Parathyroid adenoma (tissue), 2 donors: ENCODE results near the gene ENDOV.

Experiments used
- H2AFZ ChIP-seq: fragments of 300-600 bp; sonication (generic); one replicate; pipeline ENCODE4 v1.7.0; 2017; ENCODE audit warnings: antibody characterized with exemption, mild to moderate bottlenecking
- H3K27ac ChIP-seq: fragments of 300-600 bp; sonication (generic); one replicate; pipeline ENCODE4 v1.7.0; 2017
- H3K27me3 ChIP-seq: fragments of 300-600 bp; sonication (generic); one replicate; pipeline ENCODE4 v1.7.0; 2017; ENCODE audit warnings: low read length; ENCODE audit not compliant: control insufficient read depth, insufficient read depth
- H3K36me3 ChIP-seq: fragments of 300-600 bp; sonication (generic); one replicate; pipeline ENCODE4 v1.7.0; 2017; ENCODE audit warnings: low read length; ENCODE audit not compliant: control insufficient read depth, insufficient read depth
- H3K4me1 ChIP-seq: fragments of 300-600 bp; sonication (generic); one replicate; pipeline ENCODE4 v1.7.0; 2017; ENCODE audit warnings: control low read depth
- H3K4me2 ChIP-seq: fragments of 300-600 bp; sonication (generic); one replicate; pipeline ENCODE4 v1.7.0; 2017; ENCODE audit warnings: low read length
- H3K4me3 ChIP-seq: fragments of 300-600 bp; sonication (generic); one replicate; pipeline ENCODE4 v1.7.0; 2017; ENCODE audit warnings: low read depth, low read length
- H3K79me2 ChIP-seq: fragments of 300-600 bp; sonication (generic); one replicate; pipeline ENCODE4 v1.7.0; 2017; ENCODE audit warnings: control low read depth
- H3K9ac ChIP-seq: fragments of 300-600 bp; sonication (generic); one replicate; pipeline ENCODE4 v1.7.0; 2017; ENCODE audit warnings: mild to moderate bottlenecking
- H3K9me3 ChIP-seq: fragments of 300-600 bp; sonication (generic); one replicate; pipeline ENCODE4 v1.7.0; 2017; ENCODE audit warnings: low read length; ENCODE audit not compliant: control insufficient read depth
- CTCF ChIP-seq: fragments of 300-600 bp; sonication (generic); IDR thresholded peaks from one replicate; pipeline ENCODE4 v1.7.0; 2017; ENCODE audit warnings: antibody characterized with exemption, mild to moderate bottlenecking
- donor health status: primary hyperparathyroidism.

ENDOV gene

GRCh38 chr17:80445007-80445725 lies 30.2 kb downstream of the ENDOV start:
- Histone ChIP-seq H3K27ac (no peak overlapping the region), H3K79me2 (no peaks in the 10 kb centered on the region), H3K4me1 (no peaks in the 10 kb centered on the region), H3K9ac (no peak overlapping the region), H2AFZ (no peak overlapping the region), H3K9me3 (no peaks in the 10 kb centered on the region), H3K4me3 (no peak overlapping the region), H3K4me2 (no peak overlapping the region), H3K27me3 (no peaks in the 10 kb centered on the region), H3K36me3 (no peaks in the 10 kb centered on the region)
- TF ChIP-seq CTCF = no peak

GRCh38 chr17:80445726-80446110 lies 30.8 kb downstream of the ENDOV start:
- Histone ChIP-seq H3K27me3 (no peaks in the 10 kb centered on the region), H3K4me1 (no peaks in the 10 kb centered on the region), H2AFZ (no peak overlapping the region), H3K9ac (no peak overlapping the region), H3K36me3 (no peaks in the 10 kb centered on the region), H3K4me3 (no peak overlapping the region), H3K9me3 (no peaks in the 10 kb centered on the region), H3K79me2 (no peaks in the 10 kb centered on the region), H3K4me2 (no peak overlapping the region), H3K27ac (no peak overlapping the region)
- TF ChIP-seq CTCF = no peak

GRCh38 chr17:80446645-80447405 lies 31.9 kb downstream of the ENDOV start:
- Histone ChIP-seq H3K27me3 (no peaks in the 10 kb centered on the region), H3K9me3 (no peaks in the 10 kb centered on the region), H3K79me2 (no peaks in the 10 kb centered on the region), H3K4me1 (no peaks in the 10 kb centered on the region), H2AFZ (no peak overlapping the region), H3K27ac (no peak overlapping the region), H3K4me2 (no peak overlapping the region), H3K9ac (no peak overlapping the region), H3K36me3 (no peaks in the 10 kb centered on the region), H3K4me3 (no peak overlapping the region)
- no peak for TF ChIP-seq CTCF

- no peaks in the 10 kb centered on the region for H3K79me2 ChIP-seq
- H3K9me3 ChIP-seq = no peaks in the 10 kb centered on the region
- no peak for TF ChIP-seq CTCF
- H3K9ac ChIP-seq = no peak overlapping the region
- no peak overlapping the region for H2AFZ ChIP-seq
- H3K36me3 ChIP-seq = no peaks in the 10 kb centered on the region
- H3K4me3 ChIP-seq = no peak overlapping the region
- H3K27me3 ChIP-seq = no peaks in the 10 kb centered on the region
- H3K27ac ChIP-seq = no peak overlapping the region
- H3K4me1 ChIP-seq = no peaks in the 10 kb centered on the region
- no peak overlapping the region for H3K4me2 ChIP-seq
Observed at GRCh38 chr17:80447790-80448189, 32.8 kb downstream of the ENDOV start.
